Kidney epithelial cell (primary cell): Measurements from ENCODE around the gene EFCAB14. TPM values are rescaled to one million over a fixed set of nuclear protein-coding genes. Genes with fewer than 3 reads are reported as not detected.

ENCODE experiments used
- DNase-seq: peaks from one replicate; pipeline ENCODE4 v3.0.0-alpha.2; 2010; ENCODE audit warnings: low read depth
- H3K27me3 ChIP-seq: 2 replicates; pipeline ENCODE4 v1.6.0; 2011; ENCODE audit warnings: low read length; ENCODE audit not compliant: control insufficient read depth, insufficient read depth
- H3K36me3 ChIP-seq: 2 replicates; pipeline ENCODE4 v1.5.1; 2011; ENCODE audit warnings: low read length; ENCODE audit not compliant: control insufficient read depth, insufficient read depth
- H3K4me3 ChIP-seq: 2 replicates; pipeline ENCODE4 v1.5.1; 2011; ENCODE audit warnings: low read depth, mild to moderate bottlenecking, control low read depth, low read length
- CTCF ChIP-seq: IDR thresholded peaks from 2 replicates; pipeline ENCODE4 v1.5.1; 2011; ENCODE audit warnings: mild to moderate bottlenecking, moderate library complexity, low read length, control low read depth, inconsistent platforms; ENCODE audit not compliant: insufficient read depth, poor library complexity, severe bottlenecking
- total RNA-seq: library from RNA; depleted of rRNA; stranded (reverse); fragments of >200 nt; gene quantifications from 2 replicates; pipeline ENCODE4 v1.2.3, GENCODE V29; 2015

Gene EFCAB14
- total RNA-seq, 1 donor from 2014 or later = 57.3 TPM

DNA sequence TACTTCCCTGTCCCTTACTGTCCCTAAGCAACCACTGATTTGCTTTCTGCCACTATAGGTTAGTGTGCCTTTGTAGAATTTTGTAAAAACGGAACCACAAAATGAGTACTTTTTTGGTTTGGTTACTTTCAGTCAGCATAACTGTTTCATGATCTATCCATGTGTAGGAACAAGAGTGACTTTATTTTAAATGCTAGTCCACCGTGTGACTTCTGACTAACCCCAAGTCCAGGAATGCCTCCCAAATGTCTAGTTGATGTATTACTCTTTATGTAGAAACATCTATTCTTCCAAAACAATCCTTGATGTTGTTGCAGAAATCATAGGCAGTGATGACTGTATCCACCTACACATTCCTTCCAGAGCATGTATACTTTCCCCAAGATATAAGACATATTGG, 72.1 kb downstream of the EFCAB14 start:
- DNase-seq = no peak
- Histone ChIP-seq H3K4me3 (no peak overlapping the region), H3K27me3 (no peaks in the 10 kb centered on the region), H3K36me3 (no peaks in the 10 kb centered on the region)
- TF ChIP-seq CTCF = no peak

DNA sequence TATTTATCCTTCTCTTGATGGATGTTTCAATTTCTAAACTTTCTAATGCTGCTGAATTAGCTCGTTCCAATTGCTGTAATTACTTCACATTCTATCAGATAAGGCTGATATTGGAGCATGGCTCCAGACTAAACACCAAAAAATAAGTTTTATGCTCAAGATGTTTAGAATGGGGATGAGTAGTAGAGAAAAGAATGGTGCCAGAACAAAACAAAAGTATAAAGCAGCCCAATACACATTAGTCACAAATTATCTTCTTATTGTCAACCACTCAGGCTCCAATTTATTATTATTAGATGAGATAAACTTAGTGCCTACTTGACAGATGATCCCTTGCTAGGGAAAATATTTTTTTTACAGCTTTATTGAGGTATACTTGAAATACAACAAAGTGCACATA, 72.6 kb downstream of the EFCAB14 start:
- DNase-seq = no peak
- no peaks in the 10 kb centered on the region for H3K27me3 ChIP-seq
- TF ChIP-seq CTCF = no peak
- no peak overlapping the region for H3K4me3 ChIP-seq
- H3K36me3 ChIP-seq = no peaks in the 10 kb centered on the region

GRCh38 chr1:46645815-46646214, 73.1 kb downstream of the EFCAB14 start:
- DNase-seq = no peak
- TF ChIP-seq CTCF = no peak
- no peaks in the 10 kb centered on the region for H3K27me3 ChIP-seq
- H3K4me3 ChIP-seq = no peak overlapping the region
- H3K36me3 ChIP-seq = no peaks in the 10 kb centered on the region

DNA sequence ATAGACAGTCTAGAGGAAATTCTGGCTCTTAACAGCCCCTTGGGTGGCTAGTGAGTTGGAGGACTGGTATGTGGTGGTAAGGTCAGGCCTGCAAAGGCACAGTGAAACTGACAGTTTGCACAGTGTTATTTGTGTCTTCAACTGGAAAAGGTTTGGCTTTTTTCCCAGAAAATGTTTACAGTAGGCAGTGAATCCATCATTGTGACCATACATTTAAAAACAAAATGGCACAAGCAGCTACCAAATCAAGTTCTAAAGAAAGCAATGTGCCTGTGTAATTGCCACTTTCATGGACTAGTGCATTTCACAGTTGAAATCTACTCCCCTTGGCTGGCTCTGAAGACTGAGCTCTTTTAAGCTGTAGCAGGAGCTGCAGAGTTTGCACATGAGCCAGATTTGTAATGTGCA, 75.5 kb downstream of the EFCAB14 start:
- Histone ChIP-seq H3K4me3 (no peak overlapping the region), H3K36me3 (no peaks in the 10 kb centered on the region), H3K27me3 (no peaks in the 10 kb centered on the region)
- TF ChIP-seq CTCF = no peak
- DNase-seq = peak; percentile 63

- DNase-seq = no peak
- H3K4me3 ChIP-seq = no peak overlapping the region
- no peak for TF ChIP-seq CTCF
Measured at GRCh38 chr1:46642115-46642680, 76.7 kb downstream of the EFCAB14 start.

GRCh38 chr1:46639547-46639946, 79.4 kb downstream of the EFCAB14 start:
- Histone ChIP-seq H3K27me3 (no peaks in the 10 kb centered on the region), H3K36me3 (no peaks in the 10 kb centered on the region), H3K4me3 (no peak overlapping the region)
- TF ChIP-seq CTCF = no peak
- DNase-seq = no peak

More at GRCh38 chr1:46642115-46642680, 76.7 kb downstream of the EFCAB14 start:
- no peaks in the 10 kb centered on the region for H3K36me3 ChIP-seq
- H3K27me3 ChIP-seq = no peaks in the 10 kb centered on the region
